Activated CD8-positive, alpha-beta memory T cell treated with anti-CD3 and anti-CD28 coated beads for 24 hours (primary cell): Measurements from ENCODE around the gene ZNF80.
"Not testable (repeated sequence)": the region's sequence is repeated elsewhere in the genome, so short reads cannot be mapped to it uniquely, and the experiment has no call there.

Source experiments
- DNase-seq: peaks from one replicate; pipeline ENCODE4 v3.0.0-alpha.2; 2020

ZNF80 gene

GRCh38 chr3:114237478-114237877 lies at the start of gene ZNF80:
TSS of gene ZNF80 (minus strand) at chr3:114237578. CDS start at chr3:114237074, 504 bp downstream.
- not testable (repeated sequence) for DNase-seq

GRCh38 chr3:114286266-114286665 lies 48.9 kb upstream of the ZNF80 start:
- no peak for DNase-seq

GRCh38 chr3:114285648-114286230 lies 48.4 kb upstream of the ZNF80 start:
- DNase-seq, result no peak

- DNase-seq, result no peak
These were observed 47.3 kb upstream of the ZNF80 start for GRCh38 chr3:114284644-114285043.

- DNase-seq, result not testable (repeated sequence)
These were observed 39.5 kb upstream of the ZNF80 start for GRCh38 chr3:114276856-114277255.

GRCh38 chr3:114274929-114275328 lies 37.6 kb upstream of the ZNF80 start:
- DNase-seq, result no peak

GRCh38 chr3:114272271-114272670 lies 34.9 kb upstream of the ZNF80 start:
- no peak for DNase-seq

GRCh38 chr3:114270019-114270418 lies 32.6 kb upstream of the ZNF80 start:
- no peak for DNase-seq

- no peak for DNase-seq
These were observed 22.8 kb upstream of the ZNF80 start for GRCh38 chr3:114260152-114260551.

GRCh38 chr3:114259566-114259965 lies 22.2 kb upstream of the ZNF80 start:
- no peak for DNase-seq

GRCh38 chr3:114253505-114253904 lies 16.1 kb upstream of the ZNF80 start:
- no peak for DNase-seq

GRCh38 chr3:114252954-114253353 lies 15.6 kb upstream of the ZNF80 start:
- DNase-seq, result no peak

- DNase-seq, result no peak
These were observed 5.6 kb upstream of the ZNF80 start for GRCh38 chr3:114242947-114243346.

- no peak for DNase-seq
These were observed 3.9 kb upstream of the ZNF80 start for GRCh38 chr3:114241262-114241661.

GRCh38 chr3:114238146-114238785 lies 888 bp upstream of the ZNF80 start:
- not testable (repeated sequence) for DNase-seq

GRCh38 chr3:114235431-114235830 lies 1.9 kb downstream of the ZNF80 start:
- DNase-seq, result no peak

GRCh38 chr3:114234745-114235144 lies 2.6 kb downstream of the ZNF80 start:
- DNase-seq, result no peak

GRCh38 chr3:114231616-114232015 lies 5.8 kb downstream of the ZNF80 start:
- peak; percentile 81 for DNase-seq

- no peak for DNase-seq
These were observed 10.3 kb downstream of the ZNF80 start for GRCh38 chr3:114227076-114227475.

- DNase-seq, result no peak
These were observed 11.1 kb downstream of the ZNF80 start for GRCh38 chr3:114226313-114226712.

GRCh38 chr3:114223143-114223542 lies 14.2 kb downstream of the ZNF80 start:
- DNase-seq, result no peak

GRCh38 chr3:114221881-114222264 lies 15.5 kb downstream of the ZNF80 start:
- DNase-seq, result no peak

GRCh38 chr3:114221165-114221880 lies 16.1 kb downstream of the ZNF80 start:
- DNase-seq, result peak; percentile 73

- DNase-seq, result no peak
These were observed 17.6 kb downstream of the ZNF80 start for GRCh38 chr3:114219741-114220140.
